GM18951 (cell line): ENCODE measurements around the gene UNKL.

Source experiments
- POLR2A ChIP-seq: IDR thresholded peaks from 4 replicates; pipeline ENCODE4 v1.6.1; 2011; ENCODE audit warnings: mild to moderate bottlenecking; ENCODE audit not compliant: insufficient read length, insufficient read depth; ENCODE audit errors: extremely low read depth
- in situ Hi-C: fragments of 300-500 bp; cut with MboI; formaldehyde crosslinking; loops from one replicate; pipeline ENCODE4 v1.12.0; 2022; ENCODE audit warnings: low sequenced_read_pairs, mixed read lengths, inconsistent platforms; ENCODE audit not compliant: unreplicated experiment

Gene UNKL

GRCh38 chr16:1451702-1452392 lies 37.3 kb upstream of the UNKL start:
- in situ Hi-C loops, result no loop called here
- TF ChIP-seq POLR2A, result no peak

GRCh38 chr16:1450841-1451240 lies 36.3 kb upstream of the UNKL start:
- in situ Hi-C loops, result no loop called here

GRCh38 chr16:1450218-1450617 lies 35.7 kb upstream of the UNKL start:
- in situ Hi-C loops, result no loop called here
- TF ChIP-seq POLR2A, result no peak

More at GRCh38 chr16:1450841-1451240, 36.3 kb upstream of the UNKL start:
- TF ChIP-seq POLR2A, result no peak

GRCh38 chr16:1449201-1449788 lies 34.8 kb upstream of the UNKL start:
- in situ Hi-C loops, result no loop called here
- no peak for TF ChIP-seq POLR2A

GRCh38 chr16:1448536-1449116 lies 34.1 kb upstream of the UNKL start:
- in situ Hi-C loops, result no loop called here
- no peak for TF ChIP-seq POLR2A

- TF ChIP-seq POLR2A, result no peak
- in situ Hi-C loops, result no loop called here
Observed at GRCh38 chr16:1447965-1448364, 33.5 kb upstream of the UNKL start.

GRCh38 chr16:1446296-1447080 lies 32.0 kb upstream of the UNKL start:
- in situ Hi-C loops, result no loop called here

GRCh38 chr16:1445518-1446203 lies 31.2 kb upstream of the UNKL start:
- in situ Hi-C loops, result no loop called here
- TF ChIP-seq POLR2A, result no peak

More at GRCh38 chr16:1446296-1447080, 32.0 kb upstream of the UNKL start:
- no peak for TF ChIP-seq POLR2A

GRCh38 chr16:1444730-1445517 lies 30.4 kb upstream of the UNKL start:
- no peak for TF ChIP-seq POLR2A
- in situ Hi-C loops, result no loop called here

- in situ Hi-C loops, result no loop called here
- no peak for TF ChIP-seq POLR2A
Observed at GRCh38 chr16:1443980-1444729, 29.7 kb upstream of the UNKL start, which contains the start of gene CCDC154. TSS of gene CCDC154 (minus strand) at chr16:1444556. CDS start at chr16:1444322, 234 bp downstream.

GRCh38 chr16:1443403-1443973 lies 29.0 kb upstream of the UNKL start:
- TF ChIP-seq POLR2A, result no peak
- in situ Hi-C loops, result no loop called here
